GM23248 (cell line): Measurements from ENCODE around the gene ENO2.

Source experiments
- EZH2 ChIP-seq: fragments of 200-600 bp; sonication (generic); IDR thresholded peaks from 2 replicates; pipeline ENCODE4 v1.6.1; 2018; ENCODE audit warnings: antibody characterized with exemption, mild to moderate bottlenecking; ENCODE audit not compliant: insufficient read depth, poor library complexity, severe bottlenecking
- EZH2phosphoT487 ChIP-seq: fragments of 200-600 bp; sonication (generic); IDR thresholded peaks from 2 replicates; pipeline ENCODE4 v1.6.1; 2018; ENCODE audit warnings: antibody characterized with exemption, moderate library complexity, mild to moderate bottlenecking, low read depth; ENCODE audit not compliant: insufficient read depth

- TF ChIP-seq EZH2 (no peak), EZH2phosphoT487 (no peak)
Measured at GRCh38 chr12:6869049-6870021, 45.0 kb upstream of the ENO2 start.
